Measurements from ENCODE around the gene MOCOS. TPM values are rescaled to one million over a fixed set of nuclear protein-coding genes. Genes with fewer than 3 reads are reported as not detected.
A peak's percentile ranks its signal among the peaks of the same experiment; 100 is the strongest.

MOCOS gene
- total RNA-seq, 1 donor from 2014 or later: 24.5 TPM

GRCh38 chr18:36169938-36170337, 17.4 kb upstream of the MOCOS start:
- H3K27me3 ChIP-seq (ENCODE audit: control insufficient read depth, insufficient read depth, low read length): no peaks in the 10 kb centered on the region
- H3K36me3 ChIP-seq (ENCODE audit: control insufficient read depth, insufficient read depth, low read length): peaks cover 12% of the 10 kb centered on the region
- DNase-seq (ENCODE audit: low read depth) (no peak), FAIRE-seq (no peak)
- H3K4me3 ChIP-seq (ENCODE audit: low read depth, low read length): no peak overlapping the region
- TF ChIP-seq CTCF (IDR thresholded peaks at IDR 0.05; ENCODE audit: insufficient read depth, low read length, severe bottlenecking): no peak

- no peak for TF ChIP-seq CTCF (IDR thresholded peaks at IDR 0.05; ENCODE audit: insufficient read depth, low read length, severe bottlenecking)
- no peak for DNase-seq (ENCODE audit: low read depth)
- no peak for FAIRE-seq
- H3K27me3 ChIP-seq (ENCODE audit: control insufficient read depth, insufficient read depth, low read length): no peaks in the 10 kb centered on the region
- peaks cover 14% of the 10 kb centered on the region for H3K36me3 ChIP-seq (ENCODE audit: control insufficient read depth, insufficient read depth, low read length)
- H3K4me3 ChIP-seq (ENCODE audit: low read depth, low read length): no peak overlapping the region
These were observed 11.8 kb upstream of the MOCOS start for GRCh38 chr18:36175481-36175880.

- Histone ChIP-seq H3K4me3 (ENCODE audit: low read depth, low read length) (no peak overlapping the region), H3K27me3 (ENCODE audit: control insufficient read depth, insufficient read depth, low read length) (no peaks in the 10 kb centered on the region), H3K36me3 (ENCODE audit: control insufficient read depth, insufficient read depth, low read length) (peaks cover 12% of the 10 kb centered on the region)
- no peak for FAIRE-seq
- no peak for DNase-seq (ENCODE audit: low read depth)
- TF ChIP-seq CTCF (IDR thresholded peaks at IDR 0.05; ENCODE audit: insufficient read depth, low read length, severe bottlenecking): no peak
These were observed 11.1 kb upstream of the MOCOS start for GRCh38 chr18:36176177-36176584.

DNA sequence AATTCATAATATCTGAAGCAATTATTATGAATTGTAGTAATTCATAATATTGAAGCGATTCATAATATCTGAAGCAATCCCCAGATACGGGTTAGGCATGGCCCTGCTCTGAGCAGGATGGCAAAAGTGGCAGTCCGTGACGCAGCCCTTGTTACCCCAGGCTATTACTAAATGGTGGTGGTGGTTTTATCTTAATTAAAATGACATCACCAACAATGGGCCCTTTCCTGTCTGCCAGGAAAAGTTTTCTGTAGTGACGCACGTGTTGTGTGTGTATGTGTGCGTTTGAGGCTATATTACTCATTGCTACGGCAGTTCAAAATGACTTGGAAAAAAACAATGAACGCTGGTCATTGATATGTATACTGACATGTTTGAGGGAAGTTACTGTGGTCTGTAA, 10.6 kb upstream of the MOCOS start:
- no peak overlapping the region for H3K4me3 ChIP-seq (ENCODE audit: low read depth, low read length)
- no peak for TF ChIP-seq CTCF (IDR thresholded peaks at IDR 0.05; ENCODE audit: insufficient read depth, low read length, severe bottlenecking)
- DNase-seq (ENCODE audit: low read depth) (peak; percentile 39), FAIRE-seq (no peak)
- peaks cover 10% of the 10 kb centered on the region for H3K36me3 ChIP-seq (ENCODE audit: control insufficient read depth, insufficient read depth, low read length)
- no peaks in the 10 kb centered on the region for H3K27me3 ChIP-seq (ENCODE audit: control insufficient read depth, insufficient read depth, low read length)

DNA sequence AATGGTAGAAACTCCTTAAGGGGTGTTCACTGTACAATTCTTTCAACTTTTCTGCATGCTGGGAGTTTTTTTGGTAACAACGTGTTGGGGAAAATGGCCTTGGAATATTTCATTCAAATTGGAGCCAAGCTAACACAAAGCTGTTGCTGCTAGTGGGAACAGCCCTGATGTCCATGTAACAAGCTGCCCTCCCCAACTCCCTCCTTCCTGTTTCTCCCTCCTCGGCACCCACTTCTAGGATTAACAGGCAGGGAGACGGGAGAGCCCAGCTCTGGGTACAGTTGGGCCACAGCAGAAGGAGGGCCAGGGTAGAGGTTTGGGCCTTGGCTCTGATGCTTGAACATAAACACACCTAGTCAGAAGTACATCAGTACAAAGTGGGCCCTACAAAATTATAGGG, 9.4 kb upstream of the MOCOS start:
- H3K36me3 ChIP-seq (ENCODE audit: control insufficient read depth, insufficient read depth, low read length): peaks cover 10% of the 10 kb centered on the region
- FAIRE-seq: no peak
- DNase-seq (ENCODE audit: low read depth): no peak
- no peak overlapping the region for H3K4me3 ChIP-seq (ENCODE audit: low read depth, low read length)
- H3K27me3 ChIP-seq (ENCODE audit: control insufficient read depth, insufficient read depth, low read length): no peaks in the 10 kb centered on the region
- no peak for TF ChIP-seq CTCF (IDR thresholded peaks at IDR 0.05; ENCODE audit: insufficient read depth, low read length, severe bottlenecking)

GRCh38 chr18:36179562-36180355, 7.5 kb upstream of the MOCOS start:
- Histone ChIP-seq H3K27me3 (ENCODE audit: control insufficient read depth, insufficient read depth, low read length) (no peaks in the 10 kb centered on the region), H3K36me3 (ENCODE audit: control insufficient read depth, insufficient read depth, low read length) (peaks cover 7% of the 10 kb centered on the region), H3K4me3 (ENCODE audit: low read depth, low read length) (no peak overlapping the region)
- no peak for TF ChIP-seq CTCF (IDR thresholded peaks at IDR 0.05; ENCODE audit: insufficient read depth, low read length, severe bottlenecking)
- DNase-seq (ENCODE audit: low read depth) (peak; percentile 34), FAIRE-seq (no peak)
